Progenitor cell of endocrine pancreas (in vitro differentiated cells): Measurements from ENCODE around the gene MLIP. TPM values are rescaled to one million over a fixed set of nuclear protein-coding genes. Genes with fewer than 3 reads are reported as not detected.
"Not testable (repeated sequence)": the region's sequence is repeated elsewhere in the genome, so short reads cannot be mapped to it uniquely, and the experiment has no call there.

Experiments used
- DNase-seq: peaks from one replicate; pipeline ENCODE4 v3.0.0; 2021; ENCODE audit warnings: low spot score; ENCODE audit not compliant: unreplicated experiment
- H3K27ac Mint-ChIP-seq: 2 replicates; pipeline ENCODE4 v1.8.0; 2021; ENCODE audit warnings: mild to moderate bottlenecking, moderate library complexity, mixed read lengths
- H3K27me3 Mint-ChIP-seq: 2 replicates; pipeline ENCODE4 v1.8.0; 2021; ENCODE audit warnings: mixed read lengths
- H3K36me3 Mint-ChIP-seq: 2 replicates; pipeline ENCODE4 v1.8.0; 2022; ENCODE audit warnings: mixed read lengths; ENCODE audit not compliant: insufficient read depth
- H3K4me1 Mint-ChIP-seq: 2 replicates; pipeline ENCODE4 v1.8.0; 2021; ENCODE audit warnings: low read depth, mixed read lengths
- H3K4me3 Mint-ChIP-seq: 2 replicates; pipeline ENCODE4 v1.8.0; 2021; ENCODE audit warnings: low read depth, mild to moderate bottlenecking, moderate library complexity, mixed read lengths
- H3K9me3 Mint-ChIP-seq: 2 replicates; pipeline ENCODE4 v1.8.0; 2021; ENCODE audit warnings: low read depth, mixed read lengths
- total RNA-seq: library from RNA; stranded (reverse); gene quantifications from 2 replicates; pipeline ENCODE4 v1.2.1, GENCODE V29; 2021
- TF ChIP-seq, protein P1 (sequence below): fragments of 200-600 bp; sonication (generic); IDR thresholded peaks from one replicate; pipeline ENCODE4 v1.5.0; 2021; ENCODE audit warnings: antibody characterized with exemption, mild to moderate bottlenecking; ENCODE audit not compliant: unreplicated experiment

The MLIP gene
- total RNA-seq, 1 donor from 2014 or later, result not detected

DNA sequence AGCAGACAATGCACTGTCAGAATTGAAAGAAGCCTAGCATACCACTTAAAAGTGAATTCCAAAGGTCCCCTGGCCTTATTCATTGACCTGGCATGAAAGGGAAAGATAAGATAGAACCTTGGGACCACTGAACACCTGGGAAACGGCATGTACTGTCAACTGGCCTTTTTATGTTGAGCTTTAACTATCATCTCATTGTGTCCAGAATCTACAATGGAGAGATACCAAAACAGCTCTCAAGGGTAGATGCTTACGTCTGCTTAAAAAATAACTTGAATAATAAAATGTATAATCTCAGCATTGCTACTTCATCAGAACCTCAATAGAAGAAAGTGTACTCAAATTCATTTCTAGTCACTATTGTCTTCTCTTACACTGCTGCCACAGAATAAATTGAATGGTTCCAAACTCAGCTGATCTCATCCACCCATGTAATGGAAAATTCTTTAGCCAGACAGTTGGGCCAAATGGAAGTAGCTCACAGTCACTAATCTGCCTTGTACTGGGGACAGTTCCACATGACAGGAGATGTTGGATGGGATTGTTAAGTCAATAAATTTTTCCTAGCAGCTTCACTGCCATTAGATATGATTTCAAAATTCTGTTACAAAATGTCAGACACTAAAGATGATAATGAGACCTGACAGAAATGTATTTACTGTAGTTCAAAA lies 93.8 kb downstream of the MLIP start:
- TF ChIP-seq, protein P1, sequence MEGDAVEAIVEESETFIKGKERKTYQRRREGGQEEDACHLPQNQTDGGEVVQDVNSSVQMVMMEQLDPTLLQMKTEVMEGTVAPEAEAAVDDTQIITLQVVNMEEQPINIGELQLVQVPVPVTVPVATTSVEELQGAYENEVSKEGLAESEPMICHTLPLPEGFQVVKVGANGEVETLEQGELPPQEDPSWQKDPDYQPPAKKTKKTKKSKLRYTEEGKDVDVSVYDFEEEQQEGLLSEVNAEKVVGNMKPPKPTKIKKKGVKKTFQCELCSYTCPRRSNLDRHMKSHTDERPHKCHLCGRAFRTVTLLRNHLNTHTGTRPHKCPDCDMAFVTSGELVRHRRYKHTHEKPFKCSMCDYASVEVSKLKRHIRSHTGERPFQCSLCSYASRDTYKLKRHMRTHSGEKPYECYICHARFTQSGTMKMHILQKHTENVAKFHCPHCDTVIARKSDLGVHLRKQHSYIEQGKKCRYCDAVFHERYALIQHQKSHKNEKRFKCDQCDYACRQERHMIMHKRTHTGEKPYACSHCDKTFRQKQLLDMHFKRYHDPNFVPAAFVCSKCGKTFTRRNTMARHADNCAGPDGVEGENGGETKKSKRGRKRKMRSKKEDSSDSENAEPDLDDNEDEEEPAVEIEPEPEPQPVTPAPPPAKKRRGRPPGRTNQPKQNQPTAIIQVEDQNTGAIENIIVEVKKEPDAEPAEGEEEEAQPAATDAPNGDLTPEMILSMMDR, result no peak
- Mint-ChIP-seq H3K27ac (no peak overlapping the region), H3K27me3 (no peaks in the 10 kb centered on the region), H3K9me3 (peaks cover 4% of the 10 kb centered on the region), H3K4me3 (no peak overlapping the region), H3K36me3 (no peaks in the 10 kb centered on the region), H3K4me1 (peaks cover 9% of the 10 kb centered on the region)
- no peak for DNase-seq

- DNase-seq, result no peak
- Mint-ChIP-seq H3K27ac (no peak overlapping the region), H3K27me3 (no peaks in the 10 kb centered on the region), H3K4me1 (peaks cover 9% of the 10 kb centered on the region), H3K9me3 (peaks cover 4% of the 10 kb centered on the region), H3K4me3 (no peak overlapping the region), H3K36me3 (no peaks in the 10 kb centered on the region)
- TF ChIP-seq, protein P1, result no peak
These were observed 95.3 kb downstream of the MLIP start for GRCh38 chr6:54206510-54206909.

DNA sequence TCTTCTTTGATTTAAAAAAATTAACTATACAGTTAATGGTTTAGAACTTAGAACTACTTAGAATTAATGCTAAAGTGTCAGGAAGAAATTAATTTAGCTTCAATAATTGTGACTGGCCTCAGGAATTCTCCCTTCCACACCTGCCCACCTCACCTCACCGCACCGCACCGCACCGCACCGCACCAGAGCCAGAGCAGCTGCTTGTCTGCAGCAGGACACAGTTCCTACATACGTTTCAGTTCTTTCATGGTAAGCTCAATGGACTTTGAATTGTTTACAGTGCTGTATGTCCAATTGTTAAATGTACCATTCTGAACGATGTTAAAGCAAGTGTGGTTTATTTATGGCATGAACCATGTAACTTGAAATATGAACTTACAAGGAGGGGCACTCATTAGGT lies 98.7 kb downstream of the MLIP start:
- H3K4me1 Mint-ChIP-seq, H3K4me3 Mint-ChIP-seq, H3K27ac Mint-ChIP-seq, DNase-seq, H3K27me3 Mint-ChIP-seq, H3K9me3 Mint-ChIP-seq, H3K36me3 Mint-ChIP-seq: not testable (repeated sequence)

DNA sequence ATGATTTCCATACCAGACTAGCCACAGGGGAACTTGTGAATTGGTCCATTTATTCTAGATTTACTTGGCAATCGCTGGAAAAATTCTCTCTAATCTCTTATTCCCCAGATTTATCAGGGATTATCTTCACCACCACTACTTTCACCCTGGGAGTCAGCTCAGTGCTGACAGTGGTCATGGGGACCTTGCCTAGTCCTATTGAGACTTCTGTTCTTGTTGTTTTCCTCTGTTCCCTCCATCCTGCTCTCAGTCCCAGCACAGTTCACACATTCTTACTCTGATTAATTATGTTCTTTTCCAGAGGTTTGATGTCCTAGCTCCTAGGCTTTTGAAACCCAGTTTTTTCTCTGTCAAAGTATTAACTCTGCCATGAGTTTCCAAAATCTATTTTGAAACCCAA lies 103.0 kb downstream of the MLIP start:
- H3K9me3 Mint-ChIP-seq, result no peaks in the 10 kb centered on the region
- no peak overlapping the region for H3K27ac Mint-ChIP-seq
- no peaks in the 10 kb centered on the region for H3K36me3 Mint-ChIP-seq
- peaks cover 2% of the 10 kb centered on the region for H3K4me1 Mint-ChIP-seq
- H3K27me3 Mint-ChIP-seq, result no peaks in the 10 kb centered on the region
- TF ChIP-seq, protein P1, result no peak
- DNase-seq, result no peak
- no peak overlapping the region for H3K4me3 Mint-ChIP-seq

DNA sequence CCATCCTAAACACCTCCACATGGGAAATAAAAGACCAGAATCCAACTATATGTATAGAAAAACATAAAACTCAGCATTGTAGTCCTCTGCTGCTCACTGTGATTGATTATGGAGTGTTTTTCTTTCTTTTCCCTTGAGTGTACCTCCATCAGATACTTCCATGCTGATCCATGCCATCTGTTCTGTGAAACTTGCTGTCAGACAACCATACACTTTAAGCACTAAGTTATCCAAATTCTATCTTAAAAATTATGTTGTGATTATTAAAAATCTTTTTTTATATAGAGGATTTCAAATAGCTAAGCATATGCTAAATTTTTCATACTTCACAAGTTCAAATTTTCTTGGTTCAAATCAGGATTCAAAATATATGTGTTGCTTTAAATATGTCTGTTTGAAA lies 105.1 kb downstream of the MLIP start:
- Mint-ChIP-seq H3K9me3 (no peaks in the 10 kb centered on the region), H3K27ac (no peak overlapping the region), H3K4me3 (no peak overlapping the region), H3K36me3 (no peaks in the 10 kb centered on the region), H3K4me1 (no peaks in the 10 kb centered on the region), H3K27me3 (no peaks in the 10 kb centered on the region)
- DNase-seq, result no peak
- TF ChIP-seq, protein P1, result no peak

GRCh38 chr6:54217018-54217417 lies 105.8 kb downstream of the MLIP start:
- no peak for DNase-seq
- no peaks in the 10 kb centered on the region for H3K9me3 Mint-ChIP-seq

More at GRCh38 chr6:54217018-54217417, 105.8 kb downstream of the MLIP start:
- no peaks in the 10 kb centered on the region for H3K36me3 Mint-ChIP-seq
- no peak overlapping the region for H3K4me3 Mint-ChIP-seq
- no peak overlapping the region for H3K27ac Mint-ChIP-seq
- TF ChIP-seq, protein P1, result no peak
- H3K4me1 Mint-ChIP-seq, result no peaks in the 10 kb centered on the region
- no peaks in the 10 kb centered on the region for H3K27me3 Mint-ChIP-seq
